Neural crest cell (in vitro differentiated cells): ENCODE measurements around the gene ADCY4. TPM values are rescaled to one million over a fixed set of nuclear protein-coding genes. Genes with fewer than 3 reads are reported as not detected.
"Not testable (repeated sequence)": the region's sequence is repeated elsewhere in the genome, so short reads cannot be mapped to it uniquely, and the experiment has no call there.

Experiments used
- DNase-seq: peaks from one replicate; pipeline ENCODE4 v3.0.0; 2021; ENCODE audit warnings: low read depth, mixed read lengths, low spot score
- H3K27ac Mint-ChIP-seq: one replicate; pipeline ENCODE4 v1.8.0; 2021; ENCODE audit warnings: mild to moderate bottlenecking, mixed read lengths; ENCODE audit not compliant: unreplicated experiment
- H3K27me3 Mint-ChIP-seq: 2 replicates; pipeline ENCODE4 v1.8.0; 2021; ENCODE audit warnings: low read depth, mild to moderate bottlenecking, mixed read lengths
- H3K36me3 Mint-ChIP-seq: 2 replicates; pipeline ENCODE4 v1.8.0; 2021; ENCODE audit warnings: low read depth, mild to moderate bottlenecking, mixed read lengths
- H3K4me1 Mint-ChIP-seq: 2 replicates; pipeline ENCODE4 v1.8.0; 2021; ENCODE audit warnings: mixed read lengths
- H3K4me3 Mint-ChIP-seq: one replicate; pipeline ENCODE4 v1.8.0; 2021; ENCODE audit warnings: mild to moderate bottlenecking, mixed read lengths
- H3K9me3 Mint-ChIP-seq: 2 replicates; pipeline ENCODE4 v1.8.0; 2021; ENCODE audit warnings: mixed read lengths
- total RNA-seq: library from RNA; stranded (reverse); gene quantifications from 2 replicates; pipeline ENCODE4 v1.2.1, GENCODE V29; 2021
- TF ChIP-seq, protein P1 (sequence below): fragments of 200-600 bp; sonication (generic); conservative IDR thresholded peaks from 2 replicates; pipeline ENCODE4 v1.5.0; 2021; ENCODE audit warnings: antibody characterized with exemption, mild to moderate bottlenecking

The ADCY4 gene
- total RNA-seq, 1 donor from 2014 or later: 0.49 TPM

DNA sequence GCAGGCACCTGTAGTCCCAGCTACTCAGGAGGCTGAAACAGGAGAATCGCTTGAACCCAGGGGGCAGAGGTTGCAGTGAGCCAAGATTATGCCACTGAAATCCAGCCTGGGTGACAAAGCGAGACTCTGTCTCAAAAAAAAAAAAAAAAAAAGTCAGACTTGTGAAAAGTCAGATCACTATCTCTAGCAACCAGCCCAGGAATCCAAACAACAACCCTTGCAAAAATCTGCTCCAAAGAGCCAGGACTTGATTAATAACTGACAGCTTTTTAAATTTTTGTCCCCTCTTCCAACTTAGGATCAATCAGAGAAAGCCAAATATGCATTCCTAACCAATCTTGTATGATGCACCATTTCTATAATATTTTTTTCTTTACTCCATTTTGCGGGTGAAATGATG lies 25.4 kb upstream of the ADCY4 start:
- DNase-seq: no peak
- H3K27me3 Mint-ChIP-seq: peaks cover 58% of the 10 kb centered on the region
- no peak overlapping the region for H3K27ac Mint-ChIP-seq
- no peak overlapping the region for H3K4me3 Mint-ChIP-seq
- no peaks in the 10 kb centered on the region for H3K36me3 Mint-ChIP-seq
- H3K4me1 Mint-ChIP-seq: no peaks in the 10 kb centered on the region
- H3K9me3 Mint-ChIP-seq: no peaks in the 10 kb centered on the region
- TF ChIP-seq, protein P1, sequence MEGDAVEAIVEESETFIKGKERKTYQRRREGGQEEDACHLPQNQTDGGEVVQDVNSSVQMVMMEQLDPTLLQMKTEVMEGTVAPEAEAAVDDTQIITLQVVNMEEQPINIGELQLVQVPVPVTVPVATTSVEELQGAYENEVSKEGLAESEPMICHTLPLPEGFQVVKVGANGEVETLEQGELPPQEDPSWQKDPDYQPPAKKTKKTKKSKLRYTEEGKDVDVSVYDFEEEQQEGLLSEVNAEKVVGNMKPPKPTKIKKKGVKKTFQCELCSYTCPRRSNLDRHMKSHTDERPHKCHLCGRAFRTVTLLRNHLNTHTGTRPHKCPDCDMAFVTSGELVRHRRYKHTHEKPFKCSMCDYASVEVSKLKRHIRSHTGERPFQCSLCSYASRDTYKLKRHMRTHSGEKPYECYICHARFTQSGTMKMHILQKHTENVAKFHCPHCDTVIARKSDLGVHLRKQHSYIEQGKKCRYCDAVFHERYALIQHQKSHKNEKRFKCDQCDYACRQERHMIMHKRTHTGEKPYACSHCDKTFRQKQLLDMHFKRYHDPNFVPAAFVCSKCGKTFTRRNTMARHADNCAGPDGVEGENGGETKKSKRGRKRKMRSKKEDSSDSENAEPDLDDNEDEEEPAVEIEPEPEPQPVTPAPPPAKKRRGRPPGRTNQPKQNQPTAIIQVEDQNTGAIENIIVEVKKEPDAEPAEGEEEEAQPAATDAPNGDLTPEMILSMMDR: no peak

DNA sequence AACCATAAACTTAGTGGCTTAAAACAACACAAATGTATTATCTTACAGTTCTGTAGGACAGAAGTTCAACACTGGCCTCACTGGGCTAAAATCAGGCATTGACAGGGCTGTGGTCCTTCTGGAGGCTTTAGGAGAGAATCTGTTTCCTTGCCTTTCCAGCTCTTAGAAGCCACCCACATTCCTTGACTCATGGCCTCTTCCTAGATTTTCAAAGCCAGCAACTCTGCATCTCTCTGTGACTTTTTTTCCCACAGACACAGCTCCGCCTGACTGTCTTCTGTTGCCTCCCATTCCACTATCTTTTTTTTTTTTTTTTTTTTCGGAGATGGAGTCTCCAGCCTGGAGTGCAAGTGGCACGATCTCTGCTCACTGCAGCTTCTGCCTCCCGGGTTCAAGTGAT lies 21.3 kb upstream of the ADCY4 start:
- Mint-ChIP-seq H3K27me3 (peaks cover 66% of the 10 kb centered on the region), H3K4me1 (no peaks in the 10 kb centered on the region), H3K27ac (no peak overlapping the region), H3K36me3 (no peaks in the 10 kb centered on the region), H3K9me3 (no peaks in the 10 kb centered on the region), H3K4me3 (no peak overlapping the region)
- TF ChIP-seq, protein P1: no peak
- no peak for DNase-seq

DNA sequence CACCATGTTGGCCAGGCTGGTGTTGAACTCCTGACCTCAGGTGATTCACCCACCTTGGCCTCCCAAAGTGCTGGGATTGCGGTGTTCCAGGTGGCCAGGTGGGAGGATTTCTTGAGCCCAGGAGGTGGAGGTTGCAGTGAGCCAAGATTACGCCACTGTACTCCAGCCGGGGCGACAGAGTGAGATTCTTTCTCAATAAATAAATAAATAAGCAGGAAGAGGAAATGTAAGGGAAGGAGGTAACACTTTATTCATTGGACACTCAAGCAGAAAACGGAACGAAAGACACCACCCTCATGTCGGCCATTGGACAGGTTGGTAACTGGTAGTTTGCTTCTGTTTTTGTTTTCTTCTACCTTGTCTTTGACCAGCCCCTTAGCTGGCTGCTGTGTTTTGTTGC lies 20.1 kb upstream of the ADCY4 start:
- Mint-ChIP-seq H3K36me3 (no peaks in the 10 kb centered on the region), H3K9me3 (no peaks in the 10 kb centered on the region), H3K27ac (no peak overlapping the region), H3K4me3 (no peak overlapping the region), H3K27me3 (peaks cover 67% of the 10 kb centered on the region), H3K4me1 (no peaks in the 10 kb centered on the region)
- DNase-seq: no peak
- TF ChIP-seq, protein P1: no peak

DNA sequence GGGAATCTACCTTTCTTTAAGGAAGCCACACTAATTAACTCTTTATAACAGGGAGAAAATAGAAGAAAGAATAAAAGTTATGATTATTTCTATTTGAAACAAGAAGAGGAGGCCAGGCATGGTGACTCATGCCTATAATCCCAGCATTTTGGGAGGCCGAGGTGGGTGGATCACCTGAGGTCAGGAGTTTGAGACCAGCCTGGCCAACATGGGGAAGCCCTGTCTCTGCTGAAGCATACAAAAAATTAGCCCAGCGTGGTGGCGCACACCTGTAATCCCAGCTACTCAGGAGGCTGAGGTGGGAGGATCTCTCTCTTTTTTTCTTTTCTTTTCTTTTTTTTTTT lies 19.6 kb upstream of the ADCY4 start:
- H3K27me3 Mint-ChIP-seq: peaks cover 67% of the 10 kb centered on the region
- H3K9me3 Mint-ChIP-seq, H3K27ac Mint-ChIP-seq, H3K4me3 Mint-ChIP-seq, H3K36me3 Mint-ChIP-seq, H3K4me1 Mint-ChIP-seq, DNase-seq: not testable (repeated sequence)

DNA sequence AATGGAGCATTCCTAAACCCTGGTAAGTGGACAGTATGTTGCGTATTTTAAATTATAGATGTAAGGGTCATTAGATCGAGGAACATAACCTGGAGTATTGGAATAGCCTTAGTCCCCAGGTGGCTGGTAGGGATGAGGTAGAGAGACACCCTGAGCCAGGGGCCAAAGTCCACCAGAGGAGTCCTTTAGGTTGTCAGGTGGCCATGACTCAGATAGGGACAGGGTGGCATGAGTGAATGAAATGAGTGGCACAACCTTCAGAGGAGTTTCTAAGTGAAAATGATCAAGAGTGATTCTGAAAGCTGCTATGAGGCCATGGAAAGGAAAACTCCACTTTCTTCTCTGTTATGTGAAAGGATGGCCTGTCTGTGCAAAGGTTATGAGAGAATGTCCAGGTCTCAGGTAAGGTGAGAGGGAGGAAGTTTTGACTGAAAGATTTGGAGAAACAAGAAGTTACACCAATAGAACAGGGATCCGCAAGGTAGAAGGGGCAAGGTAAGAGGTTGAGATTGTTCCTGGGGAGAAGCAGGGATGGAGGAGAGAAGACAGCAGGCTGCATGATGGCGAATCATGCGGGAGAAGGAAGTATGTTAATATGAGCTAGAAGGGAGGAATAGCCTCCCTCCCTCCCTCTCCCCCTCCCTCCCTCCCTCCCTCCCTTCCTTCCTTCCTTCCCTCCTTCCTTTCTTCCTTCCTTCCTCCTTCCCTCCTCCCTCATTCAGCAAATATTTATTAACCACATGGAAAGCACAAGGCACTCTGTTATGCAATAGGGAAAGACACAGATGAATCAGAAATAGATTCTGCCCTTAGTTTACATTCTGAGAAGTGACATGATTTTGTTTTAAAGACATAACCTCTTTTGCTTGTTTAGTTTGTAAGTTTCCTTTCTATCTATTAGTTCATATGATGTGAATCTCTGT lies 18.9 kb upstream of the ADCY4 start:
- DNase-seq: no peak
- Mint-ChIP-seq H3K9me3 (no peaks in the 10 kb centered on the region), H3K4me3 (no peak overlapping the region), H3K27me3 (peaks cover 73% of the 10 kb centered on the region), H3K4me1 (no peaks in the 10 kb centered on the region), H3K36me3 (no peaks in the 10 kb centered on the region), H3K27ac (no peak overlapping the region)
- TF ChIP-seq, protein P1: no peak

DNA sequence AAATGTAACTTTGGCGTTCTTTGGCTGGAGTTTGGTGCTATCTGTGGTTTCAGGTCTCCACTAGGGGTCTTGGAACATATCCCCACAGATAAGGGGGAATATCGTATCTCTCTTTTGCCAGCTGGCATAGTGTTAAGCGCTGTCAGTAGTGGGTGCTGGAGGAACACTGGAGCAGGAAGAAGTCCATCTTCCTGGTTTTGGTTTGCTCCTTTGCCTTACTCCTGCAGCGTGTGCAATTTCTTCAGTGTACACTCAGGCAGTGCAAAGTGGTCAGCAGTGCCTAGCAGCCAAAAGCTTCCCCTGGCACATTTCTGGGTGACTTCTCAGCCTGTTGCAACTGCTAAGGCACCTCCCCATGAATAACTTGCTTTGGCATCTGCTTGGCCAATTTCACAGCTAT lies 16.6 kb upstream of the ADCY4 start:
- peaks cover 78% of the 10 kb centered on the region for H3K27me3 Mint-ChIP-seq
- no peak for DNase-seq
- no peaks in the 10 kb centered on the region for H3K36me3 Mint-ChIP-seq
- TF ChIP-seq, protein P1: no peak
- no peak overlapping the region for H3K27ac Mint-ChIP-seq
- no peak overlapping the region for H3K4me3 Mint-ChIP-seq
- no peaks in the 10 kb centered on the region for H3K9me3 Mint-ChIP-seq
- H3K4me1 Mint-ChIP-seq: no peaks in the 10 kb centered on the region
